ENCODE results near the gene OTUD3.

- TF ChIP-seq, protein P1, sequence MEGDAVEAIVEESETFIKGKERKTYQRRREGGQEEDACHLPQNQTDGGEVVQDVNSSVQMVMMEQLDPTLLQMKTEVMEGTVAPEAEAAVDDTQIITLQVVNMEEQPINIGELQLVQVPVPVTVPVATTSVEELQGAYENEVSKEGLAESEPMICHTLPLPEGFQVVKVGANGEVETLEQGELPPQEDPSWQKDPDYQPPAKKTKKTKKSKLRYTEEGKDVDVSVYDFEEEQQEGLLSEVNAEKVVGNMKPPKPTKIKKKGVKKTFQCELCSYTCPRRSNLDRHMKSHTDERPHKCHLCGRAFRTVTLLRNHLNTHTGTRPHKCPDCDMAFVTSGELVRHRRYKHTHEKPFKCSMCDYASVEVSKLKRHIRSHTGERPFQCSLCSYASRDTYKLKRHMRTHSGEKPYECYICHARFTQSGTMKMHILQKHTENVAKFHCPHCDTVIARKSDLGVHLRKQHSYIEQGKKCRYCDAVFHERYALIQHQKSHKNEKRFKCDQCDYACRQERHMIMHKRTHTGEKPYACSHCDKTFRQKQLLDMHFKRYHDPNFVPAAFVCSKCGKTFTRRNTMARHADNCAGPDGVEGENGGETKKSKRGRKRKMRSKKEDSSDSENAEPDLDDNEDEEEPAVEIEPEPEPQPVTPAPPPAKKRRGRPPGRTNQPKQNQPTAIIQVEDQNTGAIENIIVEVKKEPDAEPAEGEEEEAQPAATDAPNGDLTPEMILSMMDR (IDR thresholded peaks at IDR 0.05): no peak
- no peak for TF ChIP-seq POLR2A (IDR thresholded peaks at IDR 0.05)
These were observed 63.7 kb downstream of the OTUD3 start for GRCh38 chr1:19945914-19946313.
